ENCODE data around the gene CAMK2B.

DNA sequence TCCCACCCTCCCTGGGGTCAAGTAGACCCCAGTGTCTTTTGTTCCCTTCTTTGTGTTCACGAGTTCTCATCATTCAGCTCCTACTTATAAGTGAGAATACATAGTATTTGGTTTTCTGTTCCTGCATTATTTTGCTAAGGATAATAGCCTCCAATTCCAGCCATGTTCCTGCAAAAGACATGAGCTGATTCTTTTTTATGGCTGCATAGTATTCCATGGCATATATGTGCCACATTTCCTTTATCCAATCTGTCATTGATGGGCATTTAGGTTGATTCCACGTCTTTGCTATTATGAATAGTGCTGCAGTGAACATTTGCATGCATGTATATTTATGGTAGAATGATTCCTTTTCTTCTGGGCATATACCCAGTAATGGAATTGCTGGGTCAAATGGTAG is 28.3 kb upstream of the CAMK2B start:
- TF ChIP-seq GATA2 (IDR thresholded peaks at IDR 0.05; ENCODE audit: low read depth, low read length) (no peak), GATA3 (IDR thresholded peaks at IDR 0.05; ENCODE audit: low read depth, low read length) (no peak)
